Thymus (tissue), 11 donors: ENCODE results near the gene PCDHA11. TPM values are rescaled to one million over a fixed set of nuclear protein-coding genes. Genes with fewer than 3 reads are reported as not detected.
"Not testable (repeated sequence)": the region's sequence is repeated elsewhere in the genome, so short reads cannot be mapped to it uniquely, and the experiment has no call there.

ENCODE experiments used
- DNase-seq, 9 donors: peaks; one replicate each; pipeline ENCODE4 v3.0.0-alpha.2; 2013; ENCODE audit warnings: low spot score in 9 of 9, low read depth in 6 of 9, missing footprints in 1 of 9
- H3K27ac ChIP-seq, 2 donors: one replicate each; pipeline ENCODE4 v1.5.1; 2013; ENCODE audit warnings: control low read depth in 1 of 2, low read depth in 1 of 2, low read length in 1 of 2, mild to moderate bottlenecking in 1 of 2, moderate library complexity in 1 of 2
- H3K27me3 ChIP-seq, 2 donors: one replicate each; pipeline ENCODE4 v1.5.1; 2013; ENCODE audit warnings: low read length in 1 of 2; ENCODE audit not compliant: control insufficient read depth in 2 of 2, insufficient read depth in 1 of 2
- H3K36me3 ChIP-seq, 2 donors: one replicate each; pipeline ENCODE4 v1.5.1; 2013; ENCODE audit warnings: low read length in 1 of 2, mild to moderate bottlenecking in 1 of 2, moderate library complexity in 1 of 2; ENCODE audit not compliant: control insufficient read depth in 2 of 2, insufficient read depth in 2 of 2
- H3K4me1 ChIP-seq, 2 donors: one replicate each; pipeline ENCODE4 v1.5.1; 2013; ENCODE audit warnings: low read length in 2 of 2; ENCODE audit not compliant: control insufficient read depth in 2 of 2, insufficient read depth in 2 of 2
- H3K4me3 ChIP-seq, 2 donors: one replicate each; pipeline ENCODE4 v1.5.1; 2013; ENCODE audit warnings: low read length in 2 of 2, control low read depth in 1 of 2, mild to moderate bottlenecking in 1 of 2
- H3K9me3 ChIP-seq, 2 donors: one replicate each; pipeline ENCODE4 v1.5.1; 2013; ENCODE audit warnings: low read length in 1 of 2, mild to moderate bottlenecking in 1 of 2; ENCODE audit not compliant: control insufficient read depth in 2 of 2, insufficient read depth in 1 of 2
- WGBS: extraction: QIAGEN DNeasy Blood & Tissue Kit; methylation state at CpG from one replicate; pipeline ENCODE4 v1.1.7; 2013; 5-methylcytosine and 5-hydroxymethylcytosine counted together
- polyA plus RNA-seq: library from polyadenylated mRNA; stranded (reverse); fragments of 200-250 nt; gene quantifications from one replicate; pipeline ENCODE4 v1.2.3, GENCODE V29; 2013
- total RNA-seq: library from RNA; stranded (reverse); fragments of 120-200 nt; gene quantifications from one replicate; pipeline ENCODE4 v1.2.4, GENCODE V29; 2013
- donor health status: healthy.

Gene PCDHA11
- total and polyA plus RNA-seq, 2 donors = under 0.01 to 0.05 TPM

- not testable (repeated sequence) for H3K4me3 ChIP-seq, H3K36me3 ChIP-seq, H3K27ac ChIP-seq, H3K27me3 ChIP-seq, H3K4me1 ChIP-seq, DNase-seq
- 60% methylated on average over 101 of the region's 101 CpGs for WGBS
- peaks cover 3 to 18% of the 10 kb centered on the region in 2 donors for H3K9me3 ChIP-seq
These were observed 18.7 kb upstream of the PCDHA11 start for GRCh38 chr5:140849831-140850634.

- Histone ChIP-seq H3K27me3 (peaks cover 0 to 2% of the 10 kb centered on the region in 2 donors), H3K36me3 (no peaks in the 10 kb centered on the region), H3K9me3 (peaks cover 0 to 17% of the 10 kb centered on the region in 2 donors), H3K4me3 (no peak within 1 kb of the TSS), H3K27ac (no peak within 1 kb of the TSS), H3K4me1 (no peaks in the 10 kb centered on the region)
- 36% methylated on average over 44 of the region's 44 CpGs for WGBS
- no peak for DNase-seq
These were observed 12.7 kb upstream of the PCDHA11 start, which contains the start of gene PCDHA10 for GRCh38 chr5:140855772-140856674. PCDHA10 (plus strand) TSS chr5:140855897; CDS start chr5:140856049, 152 bp downstream.

GRCh38 chr5:140857177-140857986, 11.4 kb upstream of the PCDHA11 start:
- Histone ChIP-seq H3K27ac (no peak overlapping the region), H3K36me3 (no peaks in the 10 kb centered on the region), H3K27me3 (peaks cover 0 to 2% of the 10 kb centered on the region in 2 donors), H3K4me3 (no peak overlapping the region), H3K9me3 (peaks cover under 1 to 25% of the 10 kb centered on the region in 2 donors), H3K4me1 (no peaks in the 10 kb centered on the region)
- WGBS = 68% methylated on average over 94 of the region's 94 CpGs
- DNase-seq = no peak

- Histone ChIP-seq H3K4me1 (no peaks in the 10 kb centered on the region), H3K4me3 (no peak overlapping the region), H3K27ac (no peak overlapping the region), H3K9me3 (peaks cover 3 to 30% of the 10 kb centered on the region in 2 donors), H3K36me3 (no peaks in the 10 kb centered on the region), H3K27me3 (peaks cover 0 to 4% of the 10 kb centered on the region in 2 donors)
- WGBS = 63% methylated on average over 22 of the region's 22 CpGs
- DNase-seq = no peak
These were observed 10.8 kb upstream of the PCDHA11 start for GRCh38 chr5:140857987-140858240.

GRCh38 chr5:140862441-140863295, 6.1 kb upstream of the PCDHA11 start:
- Histone ChIP-seq H3K27me3 (peaks cover 0 to 2% of the 10 kb centered on the region in 2 donors), H3K4me3 (no peak overlapping the region), H3K9me3 (peaks cover 4 to 27% of the 10 kb centered on the region in 2 donors), H3K36me3 (no peaks in the 10 kb centered on the region), H3K4me1 (no peaks in the 10 kb centered on the region), H3K27ac (no peak overlapping the region)
- no peak for DNase-seq
- 59% methylated on average over 76 of the region's 76 CpGs for WGBS

- Histone ChIP-seq H3K4me1 (no peaks in the 10 kb centered on the region), H3K27ac (no peak overlapping the region), H3K4me3 (no peak overlapping the region), H3K36me3 (no peaks in the 10 kb centered on the region), H3K9me3 (peaks cover 7 to 23% of the 10 kb centered on the region in 2 donors), H3K27me3 (peaks cover 0 to 7% of the 10 kb centered on the region in 2 donors)
- DNase-seq = no peak
- 54% methylated on average over 5 of the region's 5 CpGs for WGBS
These were observed 764 bp downstream of the PCDHA11 start for GRCh38 chr5:140869555-140869886.

GRCh38 chr5:140870221-140871201, 1.8 kb downstream of the PCDHA11 start:
- Histone ChIP-seq H3K27me3 (peaks cover 0 to 11% of the 10 kb centered on the region in 2 donors), H3K36me3 (no peaks in the 10 kb centered on the region), H3K4me1 (no peaks in the 10 kb centered on the region), H3K9me3 (peaks cover 7 to 27% of the 10 kb centered on the region in 2 donors), H3K27ac (no peak overlapping the region), H3K4me3 (no peak overlapping the region)
- DNase-seq = no peak
- 60% methylated on average over 114 of the region's 114 CpGs for WGBS
